Smooth muscle cell (in vitro differentiated cells): ENCODE measurements around the gene GHRH. TPM values are rescaled to one million over a fixed set of nuclear protein-coding genes. Genes with fewer than 3 reads are reported as not detected.

Source experiments
- DNase-seq: peaks from one replicate; lab custom pipeline; 2025; ENCODE audit not compliant: unreplicated experiment; lab: John Stamatoyannopoulos, UW
- H2AFZ ChIP-seq: fragments of 200-600 bp; sonication (generic); 2 replicates; pipeline ENCODE4 v1.6.0; 2016; ENCODE audit warnings: antibody characterized with exemption, low read depth, mild to moderate bottlenecking
- H3F3A ChIP-seq: fragments of 200-600 bp; sonication (generic); 2 replicates; pipeline ENCODE4 v1.6.0; 2017; ENCODE audit warnings: antibody characterized with exemption, low read depth
- H3K27ac ChIP-seq: fragments of 200-600 bp; sonication (generic); 2 replicates; pipeline ENCODE4 v1.5.1; 2016; ENCODE audit warnings: low read depth, mild to moderate bottlenecking
- H3K27me3 ChIP-seq: fragments of 200-600 bp; sonication (generic); 2 replicates; pipeline ENCODE4 v1.6.1; 2016; ENCODE audit warnings: low read depth, mild to moderate bottlenecking
- H3K36me3 ChIP-seq: fragments of 200-600 bp; sonication (generic); 2 replicates; pipeline ENCODE4 v1.5.1; 2016; ENCODE audit warnings: low read depth
- H3K4me1 ChIP-seq: fragments of 200-600 bp; sonication (generic); 2 replicates; pipeline ENCODE4 v1.5.1; 2016; ENCODE audit warnings: low read depth
- H3K4me2 ChIP-seq: fragments of 200-600 bp; sonication (generic); 2 replicates; pipeline ENCODE4 v1.6.0; 2016; ENCODE audit warnings: mild to moderate bottlenecking
- H3K4me3 ChIP-seq: fragments of 200-600 bp; sonication (generic); 2 replicates; pipeline ENCODE4 v1.5.1; 2016; ENCODE audit warnings: mild to moderate bottlenecking
- H3K79me2 ChIP-seq: fragments of 200-600 bp; sonication (generic); 2 replicates; pipeline ENCODE4 v1.6.0; 2016; ENCODE audit warnings: low read depth, mild to moderate bottlenecking
- H3K9ac ChIP-seq: fragments of 200-600 bp; sonication (generic); 2 replicates; pipeline ENCODE4 v1.6.0; 2016; ENCODE audit warnings: low read depth
- H3K9me3 ChIP-seq: fragments of 200-600 bp; sonication (generic); replicated peaks from 2 replicates; pipeline ENCODE4 v1.5.1; 2016; ENCODE audit warnings: low read depth
- H4K20me1 ChIP-seq: fragments of 200-600 bp; sonication (generic); 2 replicates; pipeline ENCODE4 v1.6.0; 2016; ENCODE audit warnings: low read depth
- WGBS: methylation state at CpG from one replicate; pipeline ENCODE4 v1.1.7; 2016; ENCODE audit warnings: low lambda C conversion rate; 5-methylcytosine and 5-hydroxymethylcytosine counted together
- polyA plus RNA-seq: library from polyadenylated mRNA; unstranded; fragments of >200 nt; fragmentation: Nextera tagmentation; extraction: Ambion mirVana; gene quantifications from 2 replicates; pipeline ENCODE4 v1.2.1, GENCODE V29; 2016
- total RNA-seq: library from RNA; depleted of rRNA; stranded (reverse); fragments of >200 nt; gene quantifications from 2 replicates; pipeline ENCODE4 v1.2.3, GENCODE V29; 2014
- TF ChIP-seq, protein P1 (sequence below): fragments of 200-600 bp; sonication (generic); IDR thresholded peaks from 2 replicates; pipeline ENCODE4 v1.5.1; 2017; ENCODE audit warnings: borderline replicate concordance, mild to moderate bottlenecking, antibody characterized with exemption; ENCODE audit not compliant: insufficient read depth, poor library complexity, severe bottlenecking

The GHRH gene
- total and polyA plus RNA-seq, 2 experiments from 2014 or later, result not detected

DNA sequence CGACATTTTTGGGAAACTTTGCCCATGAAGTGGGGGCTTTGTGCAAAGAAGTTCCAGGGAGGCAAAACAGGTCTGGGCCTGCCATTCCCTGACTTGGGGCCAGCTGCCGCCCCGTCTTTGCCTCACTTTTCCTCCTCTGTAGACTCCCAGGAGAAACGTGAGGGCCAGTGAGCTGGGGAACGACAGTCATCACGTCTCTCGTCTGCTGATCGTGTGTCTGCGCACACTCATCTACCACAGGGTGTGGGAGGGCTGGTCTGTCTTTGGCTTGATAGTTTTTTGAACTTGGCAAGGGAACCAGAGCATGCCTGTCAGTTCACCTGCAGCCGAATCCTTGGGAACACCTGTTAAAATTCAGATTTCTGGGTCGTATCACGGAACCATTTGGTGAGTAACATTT is 8.5 kb downstream of the GHRH start:
- no peak overlapping the region for H2AFZ ChIP-seq

DNA sequence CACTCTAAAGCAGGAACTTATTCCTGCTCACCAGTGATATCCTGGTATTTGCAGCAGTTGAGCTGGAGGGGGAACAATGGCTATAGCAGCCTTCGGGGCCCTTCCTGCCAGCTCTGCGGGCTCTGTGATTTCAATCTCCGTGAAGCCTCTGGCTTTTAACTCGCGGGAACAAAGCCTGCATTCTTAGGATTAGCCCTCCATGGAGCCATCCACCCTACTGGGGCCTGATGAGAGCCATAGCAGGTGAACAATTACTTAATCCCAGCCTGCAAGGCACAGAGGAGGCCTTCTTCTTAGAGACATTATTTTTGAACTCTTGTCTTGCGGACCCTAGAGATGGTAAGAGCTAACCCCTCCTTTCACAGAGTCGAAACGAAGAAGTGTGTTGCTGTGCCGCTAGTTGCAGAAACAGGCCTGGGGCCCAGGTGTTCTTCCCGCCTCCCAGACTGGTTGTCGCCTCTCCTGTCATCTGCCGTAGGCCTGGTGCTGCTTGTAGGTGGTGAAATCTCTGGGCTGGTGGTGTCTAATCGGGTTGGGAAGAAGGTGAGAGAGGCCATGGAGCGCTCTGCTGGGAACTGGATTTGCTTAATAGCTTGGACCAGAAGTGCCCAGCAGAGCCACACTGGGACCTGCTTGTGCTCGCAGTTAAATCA is 9.7 kb downstream of the GHRH start:
- no peaks in the 10 kb centered on the region for H3K27me3 ChIP-seq
- no peaks in the 10 kb centered on the region for H4K20me1 ChIP-seq
- H3K27ac ChIP-seq, result no peak overlapping the region
- H3K36me3 ChIP-seq, result no peaks in the 10 kb centered on the region
- no peaks in the 10 kb centered on the region for H3F3A ChIP-seq
- no peaks in the 10 kb centered on the region for H3K79me2 ChIP-seq
- no peak overlapping the region for H3K9ac ChIP-seq
- H3K9me3 ChIP-seq, result peaks cover 4% of the 10 kb centered on the region
- no peak overlapping the region for H3K4me3 ChIP-seq
- no peak overlapping the region for H3K4me2 ChIP-seq
- TF ChIP-seq, protein P1, sequence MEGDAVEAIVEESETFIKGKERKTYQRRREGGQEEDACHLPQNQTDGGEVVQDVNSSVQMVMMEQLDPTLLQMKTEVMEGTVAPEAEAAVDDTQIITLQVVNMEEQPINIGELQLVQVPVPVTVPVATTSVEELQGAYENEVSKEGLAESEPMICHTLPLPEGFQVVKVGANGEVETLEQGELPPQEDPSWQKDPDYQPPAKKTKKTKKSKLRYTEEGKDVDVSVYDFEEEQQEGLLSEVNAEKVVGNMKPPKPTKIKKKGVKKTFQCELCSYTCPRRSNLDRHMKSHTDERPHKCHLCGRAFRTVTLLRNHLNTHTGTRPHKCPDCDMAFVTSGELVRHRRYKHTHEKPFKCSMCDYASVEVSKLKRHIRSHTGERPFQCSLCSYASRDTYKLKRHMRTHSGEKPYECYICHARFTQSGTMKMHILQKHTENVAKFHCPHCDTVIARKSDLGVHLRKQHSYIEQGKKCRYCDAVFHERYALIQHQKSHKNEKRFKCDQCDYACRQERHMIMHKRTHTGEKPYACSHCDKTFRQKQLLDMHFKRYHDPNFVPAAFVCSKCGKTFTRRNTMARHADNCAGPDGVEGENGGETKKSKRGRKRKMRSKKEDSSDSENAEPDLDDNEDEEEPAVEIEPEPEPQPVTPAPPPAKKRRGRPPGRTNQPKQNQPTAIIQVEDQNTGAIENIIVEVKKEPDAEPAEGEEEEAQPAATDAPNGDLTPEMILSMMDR, result no peak
- WGBS, result 75% methylated on average over 15 of the region's 15 CpGs
- H2AFZ ChIP-seq, result no peak overlapping the region
- DNase-seq, result no peak
- peaks cover 19% of the 10 kb centered on the region for H3K4me1 ChIP-seq

More for the DNA sequence above, 8.5 kb downstream of the GHRH start:
- no peaks in the 10 kb centered on the region for H3K36me3 ChIP-seq
- H3K27me3 ChIP-seq, result no peaks in the 10 kb centered on the region
- H4K20me1 ChIP-seq, result no peaks in the 10 kb centered on the region
- H3K4me3 ChIP-seq, result no peak overlapping the region
- peaks cover 17% of the 10 kb centered on the region for H3K4me1 ChIP-seq
- no peak for DNase-seq
- TF ChIP-seq, protein P1, result no peak
- H3K79me2 ChIP-seq, result no peaks in the 10 kb centered on the region
- no peak overlapping the region for H3K4me2 ChIP-seq
- H3F3A ChIP-seq, result no peaks in the 10 kb centered on the region
- H3K9me3 ChIP-seq, result peaks cover 4% of the 10 kb centered on the region
- 89% methylated on average over 12 of the region's 12 CpGs for WGBS
- no peak overlapping the region for H3K9ac ChIP-seq
- no peak overlapping the region for H3K27ac ChIP-seq

DNA sequence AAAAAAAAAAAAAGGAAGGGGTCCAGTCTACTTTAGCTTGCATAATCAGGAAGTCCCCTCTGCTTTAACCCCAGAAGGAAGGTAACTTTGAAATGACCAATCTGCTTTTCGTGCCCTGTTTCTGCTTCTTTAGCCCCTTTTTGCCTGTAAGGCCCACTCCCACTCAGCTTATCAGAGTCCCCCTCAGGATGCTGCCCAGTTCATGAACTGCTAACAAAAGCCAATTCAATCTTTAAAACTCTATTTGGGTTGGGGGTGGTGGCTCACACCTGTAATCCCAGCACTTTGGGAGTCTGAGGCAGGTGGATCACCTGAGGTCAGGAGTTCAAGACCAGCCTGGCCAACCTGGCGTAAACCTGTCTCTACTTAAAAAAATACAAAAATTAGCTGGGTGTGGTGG is 12.3 kb downstream of the GHRH start:
- H3K4me1 ChIP-seq, result peaks cover 44% of the 10 kb centered on the region
- H3F3A ChIP-seq, result no peaks in the 10 kb centered on the region
- no peaks in the 10 kb centered on the region for H3K27me3 ChIP-seq
- no peak overlapping the region for H3K9ac ChIP-seq
- no peaks in the 10 kb centered on the region for H3K36me3 ChIP-seq
- H3K79me2 ChIP-seq, result no peaks in the 10 kb centered on the region
- TF ChIP-seq, protein P1, result no peak
- no peaks in the 10 kb centered on the region for H4K20me1 ChIP-seq
- H2AFZ ChIP-seq, result no peak overlapping the region
- peaks cover under 1% of the 10 kb centered on the region for H3K9me3 ChIP-seq
- H3K4me2 ChIP-seq, result no peak overlapping the region
- H3K4me3 ChIP-seq, result no peak overlapping the region
- H3K27ac ChIP-seq, result no peak overlapping the region
- WGBS, result 95% methylated on average over 2 of the region's 2 CpGs
- no peak for DNase-seq

DNA sequence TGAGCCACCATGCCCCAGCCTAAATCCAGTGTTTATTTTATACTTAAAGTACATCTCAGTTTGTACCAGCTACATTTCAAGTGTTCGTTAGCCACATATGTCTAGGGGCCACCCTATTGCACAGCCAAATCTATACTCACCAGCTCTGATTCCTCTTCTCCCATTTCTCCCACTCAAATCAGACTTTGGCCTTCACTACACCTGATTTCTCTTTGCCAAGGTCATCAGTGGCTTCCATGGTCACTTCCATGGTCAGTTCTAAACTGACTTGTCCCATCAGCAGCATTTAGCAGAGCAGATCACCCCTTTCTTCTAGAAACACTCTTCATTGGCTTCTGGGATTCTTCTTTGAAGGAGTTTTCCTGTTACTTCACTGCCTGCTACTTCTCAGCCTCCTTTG is 14.1 kb downstream of the GHRH start:
- Histone ChIP-seq H3K9ac (no peak overlapping the region), H3K4me2 (no peak overlapping the region), H3K27ac (no peak overlapping the region), H3K4me1 (peaks cover 45% of the 10 kb centered on the region), H3K27me3 (no peaks in the 10 kb centered on the region), H2AFZ (no peak overlapping the region), H3K9me3 (no peaks in the 10 kb centered on the region), H3K79me2 (no peaks in the 10 kb centered on the region), H3F3A (no peaks in the 10 kb centered on the region), H3K36me3 (no peaks in the 10 kb centered on the region), H4K20me1 (no peaks in the 10 kb centered on the region), H3K4me3 (no peak overlapping the region)
- TF ChIP-seq, protein P1, result no peak
- 41% methylated on average over 1 of the region's 1 CpG for WGBS
- no peak for DNase-seq
